Stimulated activated CD8-positive, alpha-beta memory T cell treated with anti-CD3 and anti-CD28 coated beads, Interleukin-12 subunit alpha, Interleukin-12 subunit beta, amount 100 ng/mL, for 1 hour (primary cell): ENCODE results near the gene TTYH3.
A peak's percentile ranks its signal among the peaks of the same experiment; 100 is the strongest.
"Not testable (repeated sequence)": the region's sequence is repeated elsewhere in the genome, so short reads cannot be mapped to it uniquely, and the experiment has no call there.

ENCODE experiments used
- DNase-seq: peaks from one replicate; pipeline ENCODE4 v3.0.0-alpha.2; 2020; ENCODE audit warnings: low read depth

The TTYH3 gene

DNA sequence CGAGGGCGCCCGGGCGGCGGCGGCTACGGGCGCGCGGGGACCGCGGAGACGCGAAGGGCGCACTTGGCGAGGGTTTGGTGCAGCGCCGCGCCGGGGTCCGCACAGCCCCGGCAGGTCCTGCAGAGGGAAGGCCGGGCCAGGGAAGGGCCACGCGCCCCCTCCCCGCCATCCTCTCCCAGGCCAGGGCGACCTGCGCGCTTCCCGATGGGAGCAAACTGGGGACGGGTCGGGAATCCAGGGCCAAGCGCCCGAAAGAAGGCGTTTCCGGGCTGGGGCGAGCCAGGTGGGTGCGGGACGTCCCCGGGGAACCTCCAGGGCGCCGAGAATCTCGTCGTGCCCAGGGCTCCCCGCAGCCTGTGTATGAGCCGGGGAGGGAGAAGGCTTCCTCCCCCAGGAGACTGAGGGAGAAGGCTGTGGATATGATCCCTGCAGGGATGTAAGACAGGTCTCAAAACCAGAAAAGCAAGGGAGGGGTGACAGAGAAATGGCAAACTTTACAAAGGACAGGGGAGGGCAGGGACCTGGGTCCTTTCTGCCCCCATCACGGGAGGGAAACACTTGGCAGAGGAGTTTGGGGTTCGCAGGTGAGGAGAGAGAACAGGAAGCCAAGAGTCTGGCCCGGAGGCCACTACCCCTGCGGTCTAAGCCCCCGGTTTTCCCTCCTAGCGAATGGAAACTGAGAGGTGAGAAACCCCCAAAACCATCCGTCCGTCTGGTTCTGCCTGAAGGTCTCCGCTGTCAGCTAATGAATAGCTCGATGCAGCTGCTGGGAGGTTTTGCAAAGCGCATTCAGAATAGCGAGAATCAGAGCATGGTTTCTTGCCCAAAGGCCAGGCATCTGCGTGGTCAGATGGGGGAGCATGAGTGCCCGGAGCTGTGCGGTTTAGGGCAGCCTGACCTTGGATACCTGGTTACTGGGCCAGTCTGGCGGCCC lies 56.9 kb downstream of the TTYH3 start:
- DNase-seq: no peak

DNA sequence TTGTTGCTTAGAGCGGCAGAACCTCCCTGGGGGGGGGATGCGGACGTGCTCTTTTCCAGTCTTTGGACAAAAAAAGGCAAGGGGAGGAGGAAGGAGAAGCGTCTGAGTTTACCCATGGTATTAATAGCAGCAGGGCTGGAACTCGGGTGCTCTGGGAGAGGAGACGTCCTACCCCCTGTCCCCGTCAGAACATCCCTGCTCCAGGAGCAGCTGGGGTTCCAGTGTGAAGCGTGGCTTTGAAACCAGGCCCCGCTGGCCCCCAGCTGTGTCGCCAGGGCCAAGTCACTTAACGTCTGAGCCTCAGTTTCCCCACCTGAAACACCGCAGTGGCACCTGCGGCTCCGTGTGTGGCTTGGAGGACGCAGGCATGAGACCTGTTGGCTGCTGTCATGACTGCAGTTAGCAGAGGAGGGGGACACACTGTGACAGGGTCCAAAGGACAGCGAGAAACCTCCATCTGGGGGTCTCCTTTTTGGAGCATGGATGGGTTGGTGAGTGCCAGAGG lies 57.6 kb downstream of the TTYH3 start:
- DNase-seq: no peak

DNA sequence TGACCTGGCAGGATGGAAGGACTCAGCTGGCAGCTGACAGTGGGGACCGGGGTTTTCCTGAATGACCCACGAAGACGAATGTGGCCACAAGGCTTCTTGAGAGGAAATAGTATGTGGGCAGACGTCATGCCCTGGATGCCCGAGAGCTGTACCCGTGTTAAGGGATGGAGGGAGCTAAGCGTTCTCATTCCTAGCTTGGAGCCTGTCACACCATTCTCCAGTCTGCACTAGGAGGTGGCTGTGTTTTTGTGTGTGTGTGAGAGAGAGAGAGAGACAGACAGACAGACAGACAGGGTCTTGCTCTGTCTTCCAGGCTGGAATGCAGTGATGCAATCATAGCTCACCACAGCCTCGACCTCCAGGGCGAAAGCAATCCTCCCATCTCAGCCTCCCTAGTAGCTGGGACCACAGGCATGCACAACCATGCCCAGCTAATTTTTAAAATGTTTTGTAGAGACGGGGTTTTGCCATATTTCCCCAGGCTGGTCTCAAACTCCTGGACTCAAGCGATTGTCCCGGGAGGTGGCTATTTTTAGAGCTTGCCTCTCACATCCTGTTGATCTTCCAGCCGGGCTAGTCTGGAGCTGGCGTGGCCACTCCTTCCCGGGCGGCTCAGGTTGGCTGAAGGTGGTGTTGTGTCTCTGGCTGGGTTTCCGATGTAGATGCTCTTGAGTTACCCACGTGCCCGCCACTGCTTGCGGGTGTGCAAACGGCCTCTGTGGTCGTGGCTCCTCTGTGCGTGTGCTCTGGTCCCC lies 58.3 kb downstream of the TTYH3 start:
- DNase-seq: no peak

DNA sequence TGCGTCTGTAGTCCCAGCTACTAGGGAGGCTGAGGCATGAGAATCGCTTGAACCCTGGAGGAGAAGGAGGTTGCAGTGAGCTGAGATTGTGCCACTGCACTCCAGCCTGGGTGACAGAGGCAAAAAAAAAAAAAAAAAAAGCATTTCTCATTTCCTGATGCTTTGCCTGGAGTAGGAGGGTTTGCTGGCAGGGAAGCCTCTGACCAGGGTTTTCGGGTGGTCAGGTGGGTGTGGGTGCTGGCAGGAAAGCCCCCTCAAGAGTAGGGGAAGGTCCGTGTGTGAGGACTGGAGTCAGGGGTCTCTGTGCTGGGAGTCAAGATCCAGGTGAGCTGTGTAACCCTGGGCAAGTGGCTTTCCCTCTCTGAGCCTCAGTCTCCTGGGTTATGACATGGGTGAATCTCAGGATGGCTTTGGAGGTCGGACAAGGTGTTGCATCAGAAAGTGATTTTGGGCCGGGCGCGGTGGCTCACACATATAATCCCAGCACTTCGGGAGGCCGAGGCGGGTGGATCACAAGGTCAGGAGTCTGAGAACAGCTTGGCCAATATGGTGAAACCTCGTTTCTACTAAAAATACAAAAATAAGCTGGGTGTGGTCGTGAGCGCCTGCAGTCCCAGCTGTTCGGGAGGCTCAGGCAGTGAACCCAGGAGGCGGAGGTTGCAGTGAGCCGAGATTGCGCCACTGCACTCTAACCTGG lies 59.4 kb downstream of the TTYH3 start:
- DNase-seq: no peak

DNA sequence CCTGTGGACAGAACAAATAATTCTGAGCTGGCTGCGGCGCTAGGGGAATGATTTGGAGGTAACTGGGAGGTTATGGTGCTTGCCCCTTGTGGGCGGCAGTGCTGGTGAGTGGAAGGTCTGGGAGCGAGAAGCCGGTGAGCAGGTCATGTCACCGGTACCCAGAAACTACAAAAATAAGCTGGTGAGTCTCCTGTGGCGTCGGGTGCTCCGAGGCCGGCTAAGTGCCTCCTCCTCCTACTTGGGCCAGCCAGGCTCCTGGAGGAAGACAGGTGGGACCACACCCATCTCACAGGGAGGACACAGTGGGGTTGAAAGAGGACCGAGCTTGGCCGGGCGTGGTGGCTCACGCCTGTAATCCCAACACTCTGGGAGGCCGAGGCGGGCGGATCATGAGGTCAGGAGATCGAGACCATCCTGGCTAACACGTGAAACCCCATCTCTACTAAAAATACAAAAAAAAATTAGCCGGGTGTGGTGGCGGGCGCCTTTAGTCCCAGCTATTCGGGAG lies 60.2 kb downstream of the TTYH3 start:
- not testable (repeated sequence) for DNase-seq

DNA sequence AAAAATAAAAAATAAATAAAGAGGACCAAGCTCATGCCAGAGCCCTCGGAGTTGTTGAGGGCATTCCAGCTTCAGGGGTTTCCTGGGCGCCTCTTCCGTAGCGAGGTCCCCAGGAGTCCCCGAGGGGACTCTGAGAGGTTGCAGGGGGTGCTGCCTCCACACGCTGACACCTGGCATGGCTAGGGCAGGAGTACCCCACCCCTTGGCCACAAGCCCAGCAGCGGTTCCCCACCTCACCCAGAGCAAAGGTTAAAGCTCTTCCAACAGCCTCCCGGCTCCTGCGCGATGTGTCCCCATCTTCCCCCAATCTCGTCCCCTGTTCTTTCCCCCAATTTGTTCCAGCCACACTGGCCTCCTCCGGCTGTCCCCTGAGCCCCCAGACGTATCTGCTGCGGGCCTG lies 60.8 kb downstream of the TTYH3 start:
- no peak for DNase-seq

DNA sequence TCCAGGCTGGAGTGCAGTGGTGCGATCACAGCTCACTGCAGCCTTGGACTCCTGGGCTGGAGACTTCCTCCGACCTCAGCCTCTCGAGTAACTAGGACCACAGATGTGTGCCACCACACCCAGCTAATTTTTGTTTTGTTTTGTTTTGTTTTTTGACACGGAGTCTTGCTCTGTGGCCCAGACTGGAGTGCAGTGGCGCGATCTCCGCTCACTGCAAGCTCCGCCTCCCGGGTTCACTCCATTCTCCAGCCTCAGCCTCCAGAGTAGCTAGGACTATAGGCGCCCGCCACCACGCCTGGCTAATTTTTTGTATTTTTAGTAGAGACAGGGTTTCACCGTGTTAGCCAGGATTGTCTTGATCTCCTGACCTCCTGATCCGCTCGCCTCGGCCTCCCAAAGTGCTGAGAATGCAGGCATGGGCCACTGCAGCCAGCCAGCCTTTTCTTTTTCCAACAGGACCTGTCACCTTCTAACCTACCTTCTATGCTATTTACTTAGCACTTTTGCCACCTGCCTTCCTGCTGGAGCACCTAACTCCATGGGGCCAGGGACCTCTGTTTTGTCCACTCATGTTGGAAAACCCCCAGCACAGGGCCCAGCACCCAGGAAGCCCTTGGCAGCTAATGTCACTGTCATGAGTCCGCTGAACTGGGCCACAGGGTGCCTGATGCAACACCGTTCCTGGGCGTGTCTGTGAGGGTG lies 61.8 kb downstream of the TTYH3 start:
- not testable (repeated sequence) for DNase-seq

DNA sequence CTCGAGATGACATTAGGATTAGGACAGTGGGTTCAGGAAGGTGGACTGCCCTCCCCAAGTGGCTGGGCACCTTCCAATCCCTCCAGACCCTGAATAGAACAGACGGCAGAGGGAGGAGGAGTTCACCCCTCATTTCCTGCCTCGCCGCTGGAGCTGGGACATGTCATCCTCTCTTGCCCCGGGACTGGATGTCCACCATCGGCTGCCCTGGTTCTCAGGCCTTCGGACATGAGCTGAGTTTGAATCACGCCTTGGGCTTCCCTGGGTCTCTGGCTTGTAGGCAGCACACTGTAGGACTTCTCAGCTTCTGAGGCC lies 62.3 kb downstream of the TTYH3 start:
- DNase-seq: not testable (repeated sequence)

DNA sequence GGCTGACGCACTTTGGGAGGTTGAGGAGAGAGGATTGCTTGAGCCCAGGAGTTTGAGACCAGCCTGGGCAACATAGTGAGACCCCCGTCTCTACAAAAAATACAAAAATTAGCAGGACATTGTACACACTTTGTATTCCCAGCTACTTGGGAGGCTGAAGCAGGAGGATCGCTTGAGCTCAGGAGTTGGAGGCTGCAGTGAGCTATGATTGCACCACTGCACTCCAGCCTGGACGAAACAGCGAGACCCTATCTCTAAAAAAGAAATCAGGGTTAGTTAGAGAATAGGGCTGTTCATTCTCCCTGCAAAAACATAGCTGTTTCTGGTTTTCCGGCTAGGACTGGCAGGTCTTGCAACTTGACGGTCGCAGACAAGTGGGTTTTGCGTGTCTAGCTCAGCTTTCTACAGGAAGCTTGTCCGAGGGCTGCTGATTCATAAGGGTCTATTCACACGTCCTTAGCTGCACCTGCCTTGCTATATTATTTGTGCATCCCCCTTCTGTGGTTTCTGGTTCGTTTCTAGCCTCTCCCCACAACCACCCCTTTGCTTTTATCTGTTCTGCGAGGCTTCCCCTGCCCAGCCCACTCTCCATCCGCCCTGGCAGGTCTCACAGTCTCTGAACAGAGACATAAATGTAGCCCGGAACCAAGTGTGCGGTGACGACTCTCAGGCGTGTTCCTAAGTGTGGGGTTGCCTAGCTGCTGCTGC lies 66.9 kb downstream of the TTYH3 start:
- peak; percentile 35 for DNase-seq

DNA sequence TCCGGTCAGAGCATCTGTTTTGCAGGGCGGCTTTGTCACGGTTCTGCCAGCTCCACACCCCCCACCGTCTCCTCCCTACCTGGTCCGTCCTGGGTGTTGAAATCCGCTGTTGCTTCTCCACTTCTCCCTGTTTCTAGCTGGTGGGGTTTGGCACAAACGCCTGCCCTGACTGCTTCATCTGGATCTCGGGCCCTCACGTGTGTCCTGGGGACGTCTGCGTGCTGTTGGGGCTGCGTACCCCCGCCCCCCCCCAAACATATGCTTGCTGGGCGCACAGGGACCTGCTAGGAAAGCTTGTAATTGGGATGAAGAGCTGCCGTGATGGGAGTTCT lies 67.5 kb downstream of the TTYH3 start:
- DNase-seq: no peak

DNA sequence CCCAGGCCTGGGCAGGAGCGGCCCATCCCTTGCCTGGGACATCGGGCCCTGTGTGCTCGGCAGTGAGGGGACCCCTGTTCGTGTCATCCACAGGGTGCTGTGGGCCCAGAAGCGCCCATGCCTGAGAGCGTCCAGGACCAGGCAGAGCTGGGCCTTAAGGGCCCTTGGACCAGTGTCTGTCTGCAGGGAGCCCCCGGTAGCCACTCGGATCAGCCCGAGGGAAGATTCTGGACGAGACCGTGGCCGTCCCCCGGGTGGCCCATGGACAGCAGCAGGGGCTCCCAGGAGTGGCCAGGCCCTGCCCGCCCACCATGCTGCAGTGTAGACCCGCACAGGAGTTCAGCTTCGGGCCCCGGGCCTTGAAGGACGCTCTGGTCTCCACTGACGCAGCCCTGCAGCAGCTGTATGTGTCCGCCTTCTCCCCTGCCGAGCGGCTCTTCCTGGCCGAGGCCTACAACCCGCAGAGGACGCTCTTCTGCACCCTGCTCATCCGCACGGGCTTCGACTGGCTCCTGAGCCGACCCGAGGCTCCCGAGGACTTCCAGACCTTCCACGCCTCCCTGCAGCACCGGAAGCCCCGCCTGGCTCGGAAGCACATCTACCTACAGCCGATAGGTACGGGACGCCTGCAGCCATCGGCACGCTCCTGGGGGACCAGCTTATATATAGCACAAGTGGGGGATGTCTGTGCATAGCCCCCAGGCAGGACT lies 68.5 kb downstream of the TTYH3 start:
- no peak for DNase-seq

DNA sequence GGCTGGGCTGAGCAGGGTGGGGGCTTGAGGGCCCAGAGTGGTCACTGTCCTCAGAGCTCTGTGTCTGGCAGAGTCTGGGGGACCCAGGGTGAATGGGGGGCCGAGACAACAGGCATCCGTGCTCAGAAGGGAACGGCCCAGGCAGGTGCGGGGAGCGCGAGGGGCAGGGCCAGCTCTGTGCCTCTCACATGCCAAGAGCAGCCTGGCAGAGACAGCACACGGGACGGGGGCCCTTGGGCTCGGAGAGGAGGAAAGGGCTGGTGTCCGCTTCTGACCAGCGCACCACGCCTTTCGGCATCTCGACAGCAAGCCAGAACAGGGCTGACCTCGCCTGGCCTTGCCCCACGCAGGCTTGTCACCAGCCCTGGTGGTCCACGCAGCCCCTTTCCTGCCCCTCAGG lies 69.6 kb downstream of the TTYH3 start:
- DNase-seq: no peak

DNA sequence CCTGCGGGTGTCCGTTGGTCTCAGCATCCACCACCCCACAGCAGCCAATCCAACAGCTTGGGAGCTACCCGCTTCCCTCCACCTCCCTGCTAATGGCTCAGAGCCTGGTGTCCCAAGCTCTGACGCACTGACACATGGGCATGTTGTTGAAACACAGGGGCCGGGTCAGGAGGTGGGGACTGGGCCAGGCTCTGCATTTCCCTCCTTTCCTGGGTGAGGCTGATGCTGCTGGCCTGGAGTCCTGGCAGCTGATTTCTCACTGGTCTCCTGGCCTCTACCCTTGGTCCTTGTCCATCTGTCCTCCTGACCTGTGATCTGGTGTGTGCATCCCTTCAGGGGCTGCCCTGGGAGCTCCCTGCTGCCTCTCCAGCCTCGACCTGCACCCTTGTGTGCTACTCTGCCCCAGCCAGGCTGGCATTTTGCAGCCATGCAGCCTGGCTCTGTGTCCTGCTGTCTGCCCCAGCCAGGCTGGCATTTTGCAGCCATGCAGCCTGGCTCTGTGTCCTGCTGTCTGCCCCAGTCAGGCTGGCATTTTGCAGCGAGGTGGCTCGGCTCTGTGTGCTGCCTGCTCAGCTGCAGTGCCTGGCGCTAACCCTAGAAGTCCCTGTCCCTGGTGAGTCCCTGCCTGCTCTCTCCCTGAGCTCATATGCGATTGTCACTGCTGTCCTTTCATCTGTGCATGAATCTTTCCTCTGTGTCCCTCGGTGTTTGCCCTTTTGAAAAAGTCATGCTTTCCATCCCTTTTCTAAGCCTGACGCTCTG lies 70.2 kb downstream of the TTYH3 start:
- DNase-seq: no peak

DNA sequence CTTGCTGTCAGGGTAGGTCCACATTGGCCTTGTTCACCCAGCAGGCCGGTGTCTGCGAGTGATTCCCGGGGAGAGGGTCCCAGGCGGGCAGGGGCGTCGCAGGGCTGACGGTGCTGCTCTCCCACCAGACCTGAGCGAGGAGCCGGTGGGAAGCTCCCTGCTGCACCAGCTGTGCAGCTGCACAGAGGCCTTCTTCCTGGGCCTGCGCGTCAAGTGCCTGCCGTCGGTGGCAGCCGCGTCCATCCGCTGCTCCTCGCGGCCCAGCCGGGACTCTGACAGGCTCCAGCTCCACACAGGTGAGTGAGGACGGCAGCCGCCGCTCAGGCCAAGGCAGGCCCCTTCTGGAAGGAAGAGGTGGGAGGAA lies 70.8 kb downstream of the TTYH3 start:
- no peak for DNase-seq

DNA sequence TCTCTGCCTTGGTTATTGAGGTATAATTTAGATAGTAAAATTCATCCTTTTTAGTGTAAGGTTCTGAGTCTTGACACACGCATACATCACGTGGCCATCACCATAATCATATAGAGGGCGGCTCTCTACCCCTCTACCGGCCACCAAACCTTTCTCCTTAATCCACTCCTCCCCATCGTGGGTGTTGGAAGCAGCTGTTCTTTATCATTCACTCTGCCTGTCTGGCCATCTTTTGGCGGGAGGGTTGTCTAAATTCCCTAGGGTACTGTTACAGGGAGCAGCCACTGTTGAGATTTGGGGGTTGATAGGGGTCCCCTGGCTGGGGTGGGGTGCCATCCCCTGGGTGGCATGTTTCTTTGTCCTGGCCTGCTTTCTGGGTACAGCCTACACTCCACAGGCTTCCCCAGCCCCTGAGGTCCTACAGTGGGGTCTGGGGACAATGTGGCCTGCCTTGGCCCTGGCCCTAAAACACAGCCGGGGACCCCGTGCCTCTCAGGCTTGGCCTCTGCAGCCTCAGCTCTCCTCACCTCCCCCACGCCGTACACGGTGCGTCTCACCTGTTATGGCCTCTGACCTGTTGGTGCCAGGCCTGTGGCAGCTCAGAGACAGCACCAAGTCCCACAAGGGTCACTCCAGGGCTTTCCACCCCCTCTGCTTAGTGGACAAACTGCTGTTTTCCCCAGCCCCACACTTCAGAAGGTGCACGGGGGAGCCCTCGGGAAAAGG lies 73.7 kb downstream of the TTYH3 start:
- DNase-seq: no peak

DNA sequence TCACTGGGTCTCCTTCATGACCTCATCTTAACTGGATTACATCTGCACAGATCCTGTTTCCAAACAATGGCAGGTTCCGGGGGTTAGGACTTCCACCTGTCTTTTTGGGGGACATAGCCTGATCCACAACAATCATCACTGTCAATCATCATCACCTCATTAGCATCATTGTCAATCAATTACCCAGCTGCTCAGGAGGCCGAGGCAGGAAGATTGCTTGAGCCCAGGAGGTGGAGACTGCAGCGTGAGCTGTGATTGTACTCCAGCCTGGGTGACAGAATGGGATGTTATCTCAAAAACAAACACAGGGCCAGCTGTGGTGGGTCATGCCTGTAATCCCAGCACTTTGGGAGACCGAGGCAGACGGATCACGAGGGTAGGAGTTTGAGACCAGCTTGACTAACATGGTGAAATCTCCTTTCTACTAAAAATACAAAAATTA lies 74.9 kb downstream of the TTYH3 start:
- no peak for DNase-seq

DNA sequence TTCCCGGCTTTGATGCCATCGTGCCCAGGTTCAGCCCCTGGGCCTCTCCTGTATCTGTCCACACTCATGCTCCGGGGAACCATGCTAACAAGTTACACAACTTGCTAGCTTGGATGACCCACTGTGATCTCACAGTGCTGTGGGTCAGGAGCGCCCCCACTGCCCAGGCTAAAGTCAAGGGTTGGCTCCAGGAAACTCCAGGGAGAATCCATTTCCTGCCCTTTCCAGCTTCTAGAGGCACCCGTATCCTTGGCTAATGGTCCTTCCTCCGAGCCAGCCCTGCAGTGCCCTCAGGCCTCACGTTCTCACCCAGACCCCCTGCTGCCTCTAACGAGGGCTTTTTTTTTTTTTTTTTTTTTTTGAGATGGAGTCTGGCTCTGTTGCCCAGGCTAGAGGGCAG lies 75.7 kb downstream of the TTYH3 start:
- no peak for DNase-seq

DNA sequence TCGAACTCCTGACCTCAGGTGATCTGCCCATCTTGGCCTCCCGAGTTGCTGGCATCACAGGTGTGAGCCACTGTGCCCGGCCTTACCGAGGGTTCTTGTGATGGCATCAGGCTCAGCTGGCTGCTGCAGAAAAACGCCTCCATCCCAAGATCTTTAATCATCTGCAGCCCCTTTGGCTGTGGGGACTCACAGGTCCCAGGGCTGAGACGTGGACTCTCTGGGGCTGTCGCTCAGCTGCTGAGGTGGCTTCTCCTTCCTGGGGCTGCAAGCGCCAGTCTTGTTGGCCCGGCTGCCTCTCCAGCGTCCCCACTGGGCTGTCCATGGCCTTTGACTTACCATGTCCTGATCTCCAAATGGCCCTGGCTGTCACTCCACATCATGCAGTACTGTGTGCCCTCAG lies 76.3 kb downstream of the TTYH3 start:
- no peak for DNase-seq
